GM12878 (cell line): ENCODE measurements around the gene KLHDC9. TPM values are rescaled to one million over a fixed set of nuclear protein-coding genes. Genes with fewer than 3 reads are reported as not detected.
A peak's percentile ranks its signal among the peaks of the same experiment; 100 is the strongest.

Source experiments
- ATAC-seq: fragments of 200-7000 bp; cut with Tn5 transposase; 3 replicates; pipeline ENCODE4 v1.9.1; 2020; ENCODE audit warnings: mild to moderate bottlenecking, moderate library complexity
- BruUV-seq: library from RNA; stranded (reverse); fragments of 400-500 nt; replicated peaks from 2 replicates; lab custom pipeline; 2021; lab: Mats Ljungman, UMichigan
- CTCF ChIA-PET: fragments of 300-600 bp; sonication (Branson Sonifier 250); formaldehyde crosslinking; extraction: SDS; loops from one replicate; lab custom pipeline; 2021; ENCODE audit warnings: inconsistent platforms; lab: Yijun Ruan, JAX
- POLR2A ChIA-PET: fragments of 350-600 bp; formaldehyde crosslinking; extraction: SDS; loops from one replicate; lab custom pipeline; 2021; ENCODE audit warnings: inconsistent platforms; lab: Charles Lee
- RAD21 ChIA-PET: fragments of 300-600 bp; sonication (Branson Sonifier 250); formaldehyde crosslinking; loops from one replicate; lab custom pipeline; 2023; ENCODE audit warnings: antibody characterized with exemption; ENCODE audit not compliant: unreplicated experiment; lab: Charles Lee
- SMC1A ChIA-PET: fragments of 300-600 bp; sonication (Branson Sonifier 250); formaldehyde crosslinking; loops from one replicate; lab custom pipeline; 2023; ENCODE audit not compliant: unreplicated experiment, uncharacterized antibody; lab: Charles Lee
- DNase-seq: peaks from one replicate; pipeline ENCODE4 v3.0.0-alpha.2; 2011; ENCODE audit warnings: low read depth, low spot score
- FAIRE-seq: peaks from 3 replicates; lab custom pipeline; 2011; peaks lifted over from hg19 to GRCh38; lab: Jason Lieb, UNC
- H2AFZ ChIP-seq: 2 replicates; pipeline ENCODE4 v1.6.0; 2011; ENCODE audit warnings: low read depth, low read length, control low read depth; ENCODE audit not compliant: control insufficient read depth
- H3K27ac ChIP-seq: 2 replicates; pipeline ENCODE4 v1.5.1; 2011; ENCODE audit warnings: control low read depth; ENCODE audit not compliant: control insufficient read depth, insufficient read depth
- H3K27me3 ChIP-seq, 2 experiments: replicated peaks in 1 of 2; 2 replicates each; pipeline versions ENCODE4 v1.6.0 to v1.6.1; 2011; ENCODE audit warnings: low read length in 1 of 2; ENCODE audit not compliant: control insufficient read depth in 2 of 2, insufficient read depth in 2 of 2
- H3K36me3 ChIP-seq, 2 experiments: 2 replicates each; pipeline ENCODE4 v1.5.1; 2011; ENCODE audit warnings: low read length in 1 of 2; ENCODE audit not compliant: control insufficient read depth in 2 of 2, insufficient read depth in 2 of 2
- H3K4me1 ChIP-seq: 2 replicates; pipeline ENCODE4 v1.6.1; 2011; ENCODE audit warnings: mild to moderate bottlenecking, low read length, moderate library complexity, mixed read lengths; ENCODE audit not compliant: control insufficient read depth, insufficient read depth
- H3K4me2 ChIP-seq: 2 replicates; pipeline ENCODE4 v1.6.0; 2011; ENCODE audit warnings: control low read depth; ENCODE audit not compliant: control insufficient read depth, insufficient read depth
- H3K4me3 ChIP-seq: fragments of 200-600 bp; sonication (generic); 2 replicates; pipeline ENCODE4 v1.5.1; 2016
- H3K79me2 ChIP-seq: 2 replicates; pipeline ENCODE4 v1.6.0; 2011; ENCODE audit warnings: low read length; ENCODE audit not compliant: control insufficient read depth, insufficient read depth
- H3K9ac ChIP-seq: 2 replicates; pipeline ENCODE4 v1.8.0; 2011; ENCODE audit warnings: low read length, control low read depth, mixed read lengths; ENCODE audit not compliant: control insufficient read depth, insufficient read depth
- H3K9me3 ChIP-seq: replicated peaks from 3 replicates; pipeline ENCODE4 v1.5.1; 2011; ENCODE audit warnings: mild to moderate bottlenecking, low read length; ENCODE audit not compliant: control insufficient read depth, insufficient read depth
- H4K20me1 ChIP-seq: 2 replicates; pipeline ENCODE4 v1.6.0; 2011; ENCODE audit not compliant: control insufficient read depth, insufficient read depth
- MTA2 ChIP-seq: fragments of 450-650 bp; IDR thresholded peaks from 2 replicates; pipeline ENCODE4 v1.6.1; 2016; ENCODE audit warnings: low read depth, mild to moderate bottlenecking, moderate library complexity
- POLR2A ChIP-seq: IDR thresholded peaks from 2 replicates; pipeline ENCODE4 v1.6.1; 2011; ENCODE audit warnings: low read depth, mild to moderate bottlenecking, low read length
- RELA ChIP-seq: fragments of 450-650 bp; IDR thresholded peaks from 2 replicates; pipeline ENCODE4 v1.8.0; 2014; ENCODE audit warnings: borderline replicate concordance; ENCODE audit not compliant: partially characterized antibody
- TCF7 ChIP-seq: IDR thresholded peaks from 2 replicates; pipeline ENCODE4 v1.6.1; 2014; ENCODE audit warnings: antibody characterized with exemption, borderline replicate concordance
- WGBS: methylation state at CpG from one replicate; pipeline ENCODE4 v1.1.6; 2016; ENCODE audit warnings: low lambda C conversion rate; ENCODE audit not compliant: insufficient replicate concordance, insufficient coverage; ENCODE audit errors: missing lambda C conversion rate; 5-methylcytosine and 5-hydroxymethylcytosine counted together
- in situ Hi-C: fragments of 300-500 bp; cut with MboI; formaldehyde crosslinking; loops from 9 replicates; pipeline ENCODE4 v1.14.3; 2018; ENCODE audit warnings: mixed read lengths
- intact Hi-C: fragments of 100-400 bp; cut with micrococcal nuclease; formaldehyde crosslinking; loops from one replicate; pipeline ENCODE4 v1.14.2; 2022; ENCODE audit not compliant: unreplicated experiment
- polyA plus RNA-seq, 11 experiments: library from polyadenylated mRNA; depleted of rRNA in 4 of 11; unstranded in 6 of 11; stranded (reverse) in 5 of 11; fragments of >200 nt; fragmentation: Nextera tagmentation in 4 of 11; fragmentation: Illumina TruSeq in 1 of 11; extraction: Ambion mirVana in 4 of 11; extraction: Trizol in 1 of 11; gene quantifications; 1 replicate in 1 of 11; 2 replicates in 10 of 11; pipeline versions ENCODE4 v1.2.1 to v1.2.3, GENCODE V29; 2011 to 2016; ENCODE audit warnings: inconsistent platforms in 2 of 11, missing spikeins in 2 of 11, low read depth in 1 of 11
- total RNA-seq, 4 experiments: library from RNA; depleted of rRNA in 3 of 4; stranded (reverse); fragments of >200 nt in 3 of 4; fragmentation: Illumina TruSeq in 1 of 4; extraction: Trizol in 1 of 4; gene quantifications; 2 replicates each; pipeline versions ENCODE4 v1.2.1 to v1.2.3, GENCODE V29; 2013 to 2021
- TF ChIP-seq, protein P1 (sequence below): IDR thresholded peaks from 2 replicates; pipeline ENCODE4 v1.6.1; 2012; ENCODE audit warnings: low read length, inconsistent platforms

KLHDC9 gene
- total and polyA plus RNA-seq, 10 of the 15 experiments (the other 5 are each of a cell fraction or from before 2014, with no cell fraction given): 0.66 to 4.9 (median 2.6) TPM

DNA sequence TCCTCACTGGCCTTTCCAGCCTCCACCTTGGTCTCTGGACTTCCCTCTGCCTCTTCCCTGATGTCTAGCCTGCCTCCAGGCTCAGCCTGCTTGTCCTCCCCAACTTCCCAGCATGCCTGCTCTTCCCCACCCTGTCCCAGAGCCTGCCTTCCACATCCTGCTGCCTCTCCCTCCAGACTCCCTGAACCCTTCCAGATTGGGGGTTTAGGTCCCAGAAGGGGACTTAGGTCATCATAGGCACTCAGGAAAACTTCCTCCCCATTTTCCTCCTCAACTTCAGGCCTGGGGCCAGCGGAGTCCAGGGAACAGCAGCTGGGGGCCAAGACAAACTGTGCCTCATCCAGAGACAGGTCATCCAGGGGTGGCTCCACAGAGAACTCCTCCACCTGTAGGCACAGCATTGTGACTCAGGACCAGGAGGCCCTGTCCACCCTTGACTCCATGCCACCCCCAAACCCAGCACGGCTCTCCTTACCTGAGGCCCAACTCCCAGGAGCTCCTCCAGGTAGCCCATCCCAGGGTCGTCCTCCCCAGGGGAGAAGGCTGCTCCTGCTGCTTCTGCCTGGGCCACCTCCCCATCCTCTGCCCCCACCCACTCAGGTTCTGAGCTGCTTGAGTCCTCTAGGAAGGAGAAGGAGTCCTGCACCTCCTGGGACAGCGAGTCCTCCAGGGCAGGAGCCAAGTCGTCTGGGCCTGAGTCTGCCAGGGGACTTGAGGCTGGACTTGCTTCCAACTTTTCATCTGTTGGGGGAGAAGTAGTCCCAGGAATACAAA, 49.0 kb upstream of the KLHDC9 start:
- Histone ChIP-seq H3K27me3 (no peaks in the 10 kb centered on the region), H3K4me2 (no peak overlapping the region), H3K4me3 (no peak overlapping the region), H3K4me1 (peaks cover 14% of the 10 kb centered on the region), H3K9ac (no peak overlapping the region), H3K9me3 (no peaks in the 10 kb centered on the region), H3K27ac (no peak overlapping the region), H4K20me1 (no peaks in the 10 kb centered on the region), H3K79me2 (peaks cover 16% of the 10 kb centered on the region), H2AFZ (no peak overlapping the region), H3K36me3 (peaks cover 22 to 28% of the 10 kb centered on the region in 2 experiments)
- FAIRE-seq (no peak), ATAC-seq (no peak), DNase-seq (no peak)
- ChIA-PET CTCF (interaction anchor here (0.6 to 5.4 kb wide), 4 partner anchors 21 to 52 kb away, joined by 3 to 37 read pairs (median 4); no protein-coding TSS in a partner anchor), RAD21 (no interaction called here), POLR2A (interaction anchor here (0.7 to 5.2 kb wide), 4 partner anchors 13 to 28 kb away, joined by 3 to 139 read pairs (median 5); partner anchors contain the start of gene ARHGAP30), SMC1A (interaction anchor here (1.3 to 7.5 kb wide), 2 partner anchors 19 to 52 kb away, joined by 3 to 134 read pairs; partner anchors contain the start of gene ARHGAP30)
- intact Hi-C loops: loop anchor here (5.0 kb wide), 1 partner anchor 68 kb away; the partner anchor contains the start of genes NIT1 and PFDN2
- TF ChIP-seq TCF7 (no peak), POLR2A (0 out of 2 replicates have a peak, but pooled peaks have one; percentile 54)
- in situ Hi-C loops: no loop called here
- no TSS peak for BruUV-seq
- 98% methylated on average over 5 of the region's 5 CpGs for WGBS

DNA sequence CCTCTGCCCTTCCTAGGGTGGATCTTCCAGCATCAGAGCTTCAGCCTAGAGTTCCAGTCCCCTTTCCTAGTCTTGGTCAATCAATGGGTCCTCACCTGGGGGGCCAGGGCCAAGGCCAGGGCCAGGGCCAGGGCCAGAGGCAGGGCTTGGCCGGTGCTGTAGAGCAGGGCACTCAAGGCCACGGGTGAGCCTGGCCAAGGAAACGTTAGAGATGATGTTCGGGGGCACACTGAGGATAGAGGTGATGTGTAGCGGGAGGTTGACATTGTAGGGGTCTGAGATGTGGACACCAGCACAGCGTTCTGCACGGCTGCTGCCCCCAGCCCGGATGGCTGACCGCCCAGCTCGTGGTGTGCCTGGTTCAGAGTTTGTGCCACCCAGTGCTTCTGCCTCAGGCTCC, 46.9 kb upstream of the KLHDC9 start:
- in situ Hi-C loops: no loop called here
- H3K9ac ChIP-seq: no peak overlapping the region
- TF ChIP-seq RELA (no peak), MTA2 (no peak), TCF7 (no peak)
- TF ChIP-seq, protein P1, sequence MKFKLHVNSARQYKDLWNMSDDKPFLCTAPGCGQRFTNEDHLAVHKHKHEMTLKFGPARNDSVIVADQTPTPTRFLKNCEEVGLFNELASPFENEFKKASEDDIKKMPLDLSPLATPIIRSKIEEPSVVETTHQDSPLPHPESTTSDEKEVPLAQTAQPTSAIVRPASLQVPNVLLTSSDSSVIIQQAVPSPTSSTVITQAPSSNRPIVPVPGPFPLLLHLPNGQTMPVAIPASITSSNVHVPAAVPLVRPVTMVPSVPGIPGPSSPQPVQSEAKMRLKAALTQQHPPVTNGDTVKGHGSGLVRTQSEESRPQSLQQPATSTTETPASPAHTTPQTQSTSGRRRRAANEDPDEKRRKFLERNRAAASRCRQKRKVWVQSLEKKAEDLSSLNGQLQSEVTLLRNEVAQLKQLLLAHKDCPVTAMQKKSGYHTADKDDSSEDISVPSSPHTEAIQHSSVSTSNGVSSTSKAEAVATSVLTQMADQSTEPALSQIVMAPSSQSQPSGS: no peak
- no peaks in the 10 kb centered on the region for H3K27me3 ChIP-seq
- H3K27ac ChIP-seq: no peak overlapping the region
- POLR2A ChIA-PET: no interaction called here
- no peaks in the 10 kb centered on the region for H4K20me1 ChIP-seq
- H3K4me2 ChIP-seq: no peak overlapping the region
- ATAC-seq: no peak
- no peak for FAIRE-seq
- no peak for DNase-seq
- peaks cover 13% of the 10 kb centered on the region for H3K4me1 ChIP-seq
- H2AFZ ChIP-seq: no peak overlapping the region
- H3K4me3 ChIP-seq: no peak overlapping the region
- SMC1A ChIA-PET: no interaction called here
- CTCF ChIA-PET: no interaction called here
- H3K9me3 ChIP-seq: no peaks in the 10 kb centered on the region
- 93% methylated on average over 10 of the region's 10 CpGs for whole genome bisulfite sequencing
- intact Hi-C loops: no loop called here
- no TSS peak for BruUV-seq
- RAD21 ChIA-PET: interaction anchor here (0.7 kb wide), 1 partner anchor 405 kb away, joined by 3 read pairs; no protein-coding TSS in a partner anchor
- peaks cover 31 to 36% of the 10 kb centered on the region in 2 experiments for H3K36me3 ChIP-seq
- no peaks in the 10 kb centered on the region; the same call in 1 of the 2 replicates for H3K79me2 ChIP-seq
